ENCODE results near the gene GATAD2A.

GATAD2A gene

GRCh38 chr19:19532806-19533701, 127.6 kb downstream of the GATAD2A start:
- DNase-seq (ENCODE audit: insufficient read length, low spot score) (no peak), FAIRE-seq (no peak)
- TF ChIP-seq CTCF (IDR thresholded peaks at IDR 0.05; ENCODE audit: insufficient read depth, missing control alignments), result no peak

GRCh38 chr19:19533841-19534240, 128.4 kb downstream of the GATAD2A start:
- FAIRE-seq (no peak), DNase-seq (ENCODE audit: insufficient read length, low spot score) (peak; percentile 91)
- TF ChIP-seq CTCF (IDR thresholded peaks at IDR 0.05; ENCODE audit: insufficient read depth, missing control alignments), result peak; percentile 5

- FAIRE-seq (no peak), DNase-seq (ENCODE audit: insufficient read length, low spot score) (no peak)
- no peak for TF ChIP-seq CTCF (IDR thresholded peaks at IDR 0.05; ENCODE audit: insufficient read depth, missing control alignments)
These were observed 129.2 kb downstream of the GATAD2A start for GRCh38 chr19:19534556-19535265.

GRCh38 chr19:19535311-19536191, 130.1 kb downstream of the GATAD2A start:
- DNase-seq (ENCODE audit: insufficient read length, low spot score) (no peak), FAIRE-seq (no peak)
- no peak for TF ChIP-seq CTCF (IDR thresholded peaks at IDR 0.05; ENCODE audit: insufficient read depth, missing control alignments)

- DNase-seq (ENCODE audit: insufficient read length, low spot score), result no peak
- no peak for TF ChIP-seq CTCF (IDR thresholded peaks at IDR 0.05; ENCODE audit: insufficient read depth, missing control alignments)
- FAIRE-seq, result no peak
These were observed 131.9 kb downstream of the GATAD2A start for GRCh38 chr19:19537075-19538048.
